Measurements from ENCODE around the gene USP27X.

DNA sequence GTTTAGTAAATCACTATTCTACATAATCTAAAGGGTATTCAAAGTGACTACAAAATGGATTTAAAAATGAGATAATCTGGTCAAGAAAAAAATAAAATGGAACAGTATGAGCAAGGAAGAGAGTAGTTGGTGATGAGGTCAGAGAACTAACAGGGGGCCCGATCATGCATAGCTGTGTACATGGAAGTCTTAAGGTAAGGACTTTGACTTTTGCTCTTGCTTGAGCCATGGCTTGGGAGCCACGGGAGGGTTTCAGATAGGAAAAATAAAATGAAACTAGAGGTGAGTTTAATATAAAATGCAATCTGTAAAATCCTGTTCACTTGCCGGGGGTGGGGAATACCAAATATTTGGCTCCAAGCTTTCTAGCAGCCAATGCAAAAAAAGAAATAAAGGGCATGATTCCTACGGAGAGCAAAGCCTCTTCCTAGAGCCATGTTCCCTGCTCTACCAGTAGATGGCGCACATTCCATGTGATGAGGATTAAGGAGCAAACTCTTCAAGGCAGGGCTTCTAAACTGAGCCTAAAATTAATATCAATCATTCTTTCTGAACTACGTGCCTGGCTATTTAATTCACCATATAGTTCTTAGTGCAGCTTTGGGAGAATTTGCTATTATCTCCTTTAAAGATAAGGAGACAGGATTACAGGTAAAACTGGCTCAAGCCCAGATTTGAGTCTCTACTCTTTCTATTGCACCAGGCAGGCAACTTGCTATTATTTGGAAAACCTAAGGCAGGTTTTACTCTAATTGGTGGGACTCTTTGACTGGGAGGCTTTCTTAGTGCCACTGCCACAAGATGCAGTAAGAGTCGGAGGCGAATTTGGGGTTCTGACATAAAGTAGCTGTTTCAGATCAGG, 36.3 kb downstream of the USP27X start:
- no peak for TF ChIP-seq EZH2 (IDR thresholded peaks at IDR 0.05; ENCODE audit: insufficient read depth, low read length)
- TF ChIP-seq, protein P1, sequence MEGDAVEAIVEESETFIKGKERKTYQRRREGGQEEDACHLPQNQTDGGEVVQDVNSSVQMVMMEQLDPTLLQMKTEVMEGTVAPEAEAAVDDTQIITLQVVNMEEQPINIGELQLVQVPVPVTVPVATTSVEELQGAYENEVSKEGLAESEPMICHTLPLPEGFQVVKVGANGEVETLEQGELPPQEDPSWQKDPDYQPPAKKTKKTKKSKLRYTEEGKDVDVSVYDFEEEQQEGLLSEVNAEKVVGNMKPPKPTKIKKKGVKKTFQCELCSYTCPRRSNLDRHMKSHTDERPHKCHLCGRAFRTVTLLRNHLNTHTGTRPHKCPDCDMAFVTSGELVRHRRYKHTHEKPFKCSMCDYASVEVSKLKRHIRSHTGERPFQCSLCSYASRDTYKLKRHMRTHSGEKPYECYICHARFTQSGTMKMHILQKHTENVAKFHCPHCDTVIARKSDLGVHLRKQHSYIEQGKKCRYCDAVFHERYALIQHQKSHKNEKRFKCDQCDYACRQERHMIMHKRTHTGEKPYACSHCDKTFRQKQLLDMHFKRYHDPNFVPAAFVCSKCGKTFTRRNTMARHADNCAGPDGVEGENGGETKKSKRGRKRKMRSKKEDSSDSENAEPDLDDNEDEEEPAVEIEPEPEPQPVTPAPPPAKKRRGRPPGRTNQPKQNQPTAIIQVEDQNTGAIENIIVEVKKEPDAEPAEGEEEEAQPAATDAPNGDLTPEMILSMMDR (IDR thresholded peaks at IDR 0.05; ENCODE audit: insufficient read depth, low read depth, low read length), result peak; percentile 78

Measured in astrocyte (in vitro differentiated cells and primary cell).